ENCODE results near the gene CDYL.

Gene CDYL

DNA sequence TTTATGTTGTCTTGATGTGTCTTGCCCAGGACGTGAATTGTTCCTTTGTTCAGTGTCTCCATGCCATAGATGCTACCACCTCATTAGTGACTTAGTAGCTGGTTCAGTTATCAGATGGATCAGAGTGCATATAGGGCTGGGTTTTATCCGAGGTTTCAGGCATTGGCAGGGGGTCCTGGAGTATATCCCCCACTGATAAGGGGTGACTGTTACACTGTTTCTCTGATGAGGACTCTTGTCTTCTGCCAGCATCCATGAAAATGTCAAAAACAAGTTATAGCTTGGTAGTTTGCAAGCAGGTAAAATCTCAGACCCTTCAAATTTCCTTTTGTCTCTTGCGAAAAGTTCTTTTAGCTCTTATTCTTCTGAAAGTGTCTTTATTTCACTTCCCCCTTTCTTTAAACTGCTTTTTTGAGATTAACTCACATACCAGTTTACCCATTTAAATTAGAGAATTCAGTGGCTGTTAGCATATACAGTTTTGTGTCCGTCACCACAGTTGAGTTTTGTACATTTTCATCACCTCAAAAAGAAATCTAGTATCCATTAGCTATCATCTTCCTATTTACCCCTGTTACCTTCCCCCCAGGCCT is 109.2 kb downstream of the CDYL start:
- no peak for DNase-seq

DNA sequence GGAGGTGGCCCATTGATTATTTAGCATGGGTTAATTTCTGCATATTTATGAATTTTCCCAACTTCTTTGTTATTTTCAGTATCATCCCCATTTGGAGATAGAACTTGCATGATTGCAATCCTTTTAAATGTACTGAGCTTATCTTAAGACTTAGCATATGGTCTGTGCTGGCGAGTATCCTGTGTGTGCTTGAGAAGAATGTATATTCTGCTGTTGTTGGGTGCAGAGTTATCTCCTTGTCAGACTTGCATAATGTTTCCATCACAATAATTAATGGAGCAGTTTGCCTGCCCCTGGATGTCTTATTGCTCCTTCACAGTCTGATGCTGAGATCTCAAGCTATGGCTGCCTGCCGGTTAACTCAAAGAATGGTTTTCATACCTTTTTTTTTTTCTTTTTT is 112.6 kb downstream of the CDYL start:
- DNase-seq = no peak

DNA sequence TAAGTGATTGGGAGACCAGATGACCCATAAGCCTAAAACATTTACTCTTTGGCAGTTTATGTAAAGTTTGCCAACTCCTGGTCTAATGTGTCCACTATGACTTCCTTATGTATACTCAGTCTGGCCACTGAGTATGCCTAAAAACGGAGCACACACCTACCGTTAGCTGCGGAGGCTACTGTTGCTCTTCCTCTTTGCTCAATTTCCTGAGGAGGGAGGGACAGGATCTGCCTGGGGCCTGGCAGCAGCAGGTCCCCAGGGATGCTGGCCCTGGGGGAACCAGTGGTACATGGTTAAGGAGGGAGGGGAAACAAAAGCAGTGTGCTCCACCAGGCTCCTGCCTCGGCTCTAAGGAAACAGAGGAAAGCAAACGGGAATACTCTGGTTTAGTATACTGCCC is 113.5 kb downstream of the CDYL start:
- DNase-seq = no peak

DNA sequence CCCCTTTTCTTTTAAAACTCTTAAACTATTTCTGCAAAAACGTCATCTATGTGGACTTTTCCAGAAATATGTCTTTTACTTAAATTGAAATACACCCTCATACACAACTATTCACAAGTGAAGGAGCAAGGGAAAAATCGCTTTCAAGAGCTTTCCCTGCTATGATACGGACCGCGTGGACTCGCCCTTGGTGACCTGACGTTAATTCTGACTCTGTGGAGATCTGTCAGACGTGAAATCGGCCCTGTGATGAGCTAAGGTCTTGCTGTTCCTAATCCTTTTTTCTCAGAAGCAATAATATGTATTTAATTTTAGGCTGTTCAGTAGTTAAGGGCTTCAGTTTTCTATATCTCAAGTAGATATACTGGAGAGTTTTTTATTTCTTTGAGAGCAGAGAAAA is 114.0 kb downstream of the CDYL start:
- no peak for DNase-seq

DNA sequence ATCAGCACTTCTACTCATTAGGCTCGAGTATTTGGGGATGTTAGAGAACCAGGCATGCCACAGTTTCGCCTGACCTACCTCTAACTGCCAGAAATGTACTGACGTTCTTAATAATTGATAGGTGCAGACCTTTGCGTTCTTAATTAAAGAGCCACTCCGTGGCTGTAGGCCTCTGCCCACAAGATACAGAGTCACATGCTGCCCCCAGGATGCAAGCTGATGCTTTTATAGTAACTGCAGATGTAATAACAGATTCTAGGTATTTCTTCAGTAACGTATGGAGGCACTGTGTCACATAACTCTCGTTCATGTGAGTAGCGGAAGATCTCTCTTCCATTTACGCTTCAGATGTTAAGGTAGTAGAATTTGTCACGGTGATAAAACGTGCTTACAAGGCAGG is 114.4 kb downstream of the CDYL start:
- no peak for DNase-seq

DNA sequence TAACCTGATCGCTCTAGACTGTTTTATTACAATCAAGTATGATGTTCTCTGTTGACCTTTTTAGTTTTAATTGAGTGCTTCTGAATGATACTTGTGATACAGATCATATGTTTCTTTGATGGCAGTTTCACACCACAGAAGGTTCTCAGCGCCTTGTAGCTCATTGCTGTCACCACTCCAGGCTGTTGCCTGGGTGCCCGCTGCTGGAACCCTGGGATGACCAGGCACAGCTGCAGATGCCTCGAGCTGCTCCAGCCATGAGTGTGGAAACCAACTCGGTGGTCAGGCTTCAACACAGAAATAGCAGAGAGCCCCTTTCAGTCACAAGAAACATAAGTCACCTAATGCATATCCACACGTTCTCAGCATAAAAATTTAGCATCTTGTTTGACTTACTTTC is 114.9 kb downstream of the CDYL start:
- DNase-seq = no peak

DNA sequence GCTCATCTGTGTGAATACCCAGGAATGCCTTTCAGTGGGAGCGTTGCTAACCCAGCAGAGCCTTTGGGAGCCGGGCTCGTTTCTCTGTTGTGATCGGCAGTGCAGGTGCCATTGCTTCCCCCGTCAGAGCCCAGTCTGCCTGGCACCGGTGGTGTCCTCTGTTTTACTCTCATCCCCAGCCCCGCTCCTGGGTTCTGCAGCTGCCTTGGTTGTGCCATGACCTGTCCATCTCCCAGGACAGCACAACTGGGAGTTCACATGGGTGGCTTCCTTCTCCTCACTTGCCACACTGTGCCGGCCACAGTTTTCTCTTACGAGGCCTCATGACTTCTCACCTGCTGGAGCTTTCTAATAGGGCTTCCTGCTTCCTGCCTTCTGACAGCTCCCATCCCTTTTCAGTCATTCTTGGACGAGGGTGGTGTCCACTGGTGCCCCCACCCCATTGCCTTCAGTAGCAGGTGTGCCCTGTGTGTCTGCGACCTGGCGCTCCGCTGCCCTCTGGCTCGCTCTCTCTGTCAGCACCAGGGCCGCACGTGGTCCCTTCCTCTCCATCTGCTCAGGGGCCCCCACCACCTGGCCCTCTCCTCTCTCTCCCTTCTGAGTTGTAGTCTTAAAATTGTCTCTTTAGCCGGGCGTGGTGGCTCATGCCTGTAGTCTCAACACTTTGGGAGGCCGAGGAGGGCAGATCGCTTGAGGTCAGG is 116.7 kb downstream of the CDYL start:
- no peak for DNase-seq

DNA sequence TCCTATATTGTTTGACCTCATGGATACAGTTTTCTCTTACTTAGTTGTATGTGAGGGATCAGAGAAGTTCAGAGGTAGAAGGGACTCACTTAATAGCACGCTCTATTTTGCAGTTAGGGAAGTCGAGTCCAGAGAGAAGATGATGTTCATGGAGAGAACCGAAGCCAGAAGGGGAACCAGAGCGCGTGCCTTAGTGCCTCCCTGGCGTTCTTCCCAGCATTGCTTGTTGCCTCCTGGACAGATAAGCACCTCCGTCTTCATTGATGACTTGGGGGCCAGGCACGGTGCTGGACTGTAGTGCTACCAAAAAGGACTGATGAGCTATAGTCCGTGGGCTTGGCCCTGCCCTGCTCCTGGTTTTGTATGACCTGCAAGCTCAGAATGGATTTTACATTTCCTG is 117.8 kb downstream of the CDYL start:
- DNase-seq = no peak

DNA sequence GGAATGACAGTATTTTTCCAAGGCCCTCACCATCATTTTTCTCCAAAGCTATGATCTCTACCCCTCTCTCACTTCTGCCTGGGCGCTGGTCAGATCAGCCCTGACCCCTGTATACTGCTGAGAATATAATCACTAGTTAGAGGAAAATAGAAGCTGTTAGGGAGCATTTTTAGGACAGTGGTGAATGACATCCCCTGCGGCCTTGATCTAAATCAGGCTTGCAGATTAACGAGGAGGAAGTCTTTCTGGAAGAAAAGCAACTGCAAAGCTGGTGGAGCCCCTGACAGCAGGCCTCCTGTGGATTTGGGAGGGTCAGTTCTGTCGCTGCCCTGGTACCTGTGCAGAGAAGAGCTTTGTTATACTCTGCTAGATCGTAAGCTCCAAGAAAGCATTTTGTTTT is 119.8 kb downstream of the CDYL start:
- no peak for DNase-seq

DNA sequence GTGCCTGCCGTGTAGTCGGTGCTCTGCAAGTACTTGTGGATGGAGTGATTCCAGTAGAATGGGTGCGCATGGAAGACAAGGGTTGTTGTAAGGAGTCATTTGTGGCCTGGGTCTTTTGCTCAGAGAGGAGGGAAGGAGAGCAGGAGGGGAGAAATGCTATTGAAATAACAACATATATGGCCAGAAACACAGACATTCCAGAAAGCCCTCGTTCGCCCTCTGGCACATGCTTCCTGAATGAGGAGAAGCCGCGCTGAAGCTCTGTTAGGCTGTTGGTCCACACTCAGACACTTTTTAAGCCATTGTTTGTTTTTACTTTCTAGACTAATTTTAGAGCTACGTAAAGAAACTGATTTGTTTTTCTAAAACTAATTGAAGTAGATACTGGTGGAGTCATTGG is 120.2 kb downstream of the CDYL start:
- no peak for DNase-seq

DNA sequence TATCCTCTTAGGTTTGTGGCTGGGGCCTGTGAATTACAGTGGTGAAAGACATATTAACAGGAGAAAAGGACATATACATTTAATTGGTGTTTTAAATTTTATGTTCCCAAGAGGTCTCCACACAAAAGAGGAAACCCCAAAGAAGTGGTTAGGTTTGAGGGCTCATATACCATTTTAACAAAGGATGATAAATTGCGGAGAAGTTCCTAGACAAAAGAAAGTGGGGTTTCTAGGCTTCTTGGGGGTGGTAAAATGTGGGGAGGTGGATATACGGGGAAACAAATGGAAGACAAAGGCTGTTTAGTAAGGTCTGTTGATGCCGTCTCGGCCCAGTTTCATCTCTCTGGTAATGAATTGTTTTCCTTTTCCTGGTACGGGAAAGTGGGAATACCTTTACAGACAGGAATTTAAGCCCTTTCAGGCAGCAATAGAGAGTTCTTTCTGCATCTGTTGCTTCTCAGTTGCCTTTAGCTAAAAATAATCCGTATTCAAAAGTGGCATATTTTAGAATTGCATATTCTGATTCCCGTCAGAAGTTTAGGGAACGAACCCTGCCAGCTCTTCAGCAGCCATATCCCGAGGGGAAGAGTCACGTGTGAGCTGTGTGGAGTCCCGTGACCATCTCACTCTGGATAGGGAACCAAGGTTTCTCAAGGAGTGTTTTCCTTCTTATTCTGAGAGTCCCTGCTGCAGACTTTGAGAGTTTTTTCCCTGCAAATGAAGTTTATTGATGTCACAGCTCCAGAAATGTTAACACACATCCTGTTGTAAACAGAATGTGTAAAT is 123.2 kb downstream of the CDYL start:
- DNase-seq = no peak

DNA sequence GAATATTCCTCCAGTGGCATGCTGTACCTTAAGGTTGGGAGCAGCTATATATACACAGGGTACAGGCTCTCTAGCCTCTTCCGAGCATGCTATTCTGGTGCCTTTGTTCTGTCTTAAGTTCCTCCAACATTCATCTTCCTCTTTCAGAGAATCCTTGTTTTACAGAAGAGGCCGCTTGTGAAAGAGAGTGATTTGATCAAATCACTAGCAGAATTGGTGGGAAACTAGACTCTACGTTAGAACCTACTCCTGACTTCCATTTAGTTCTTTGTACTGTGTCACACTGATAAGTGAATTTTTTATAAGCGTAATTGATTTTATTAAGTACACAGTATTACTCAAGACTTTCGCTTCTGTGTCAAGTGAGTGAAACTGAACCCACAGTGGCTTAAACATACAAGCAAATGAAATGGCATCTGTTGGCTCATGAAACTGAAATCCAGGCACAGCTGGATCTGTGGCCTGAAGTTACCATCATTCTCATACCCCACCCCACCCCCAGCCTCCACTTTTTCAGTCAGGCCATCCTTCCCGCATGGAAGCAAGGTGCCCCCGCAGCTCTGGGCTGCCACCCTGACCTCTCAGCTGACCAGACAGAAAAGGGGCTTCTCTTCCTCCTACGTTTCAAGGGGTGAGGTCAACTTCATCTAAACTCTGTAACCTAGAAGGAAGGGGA is 125.3 kb downstream of the CDYL start:
- DNase-seq = no peak

DNA sequence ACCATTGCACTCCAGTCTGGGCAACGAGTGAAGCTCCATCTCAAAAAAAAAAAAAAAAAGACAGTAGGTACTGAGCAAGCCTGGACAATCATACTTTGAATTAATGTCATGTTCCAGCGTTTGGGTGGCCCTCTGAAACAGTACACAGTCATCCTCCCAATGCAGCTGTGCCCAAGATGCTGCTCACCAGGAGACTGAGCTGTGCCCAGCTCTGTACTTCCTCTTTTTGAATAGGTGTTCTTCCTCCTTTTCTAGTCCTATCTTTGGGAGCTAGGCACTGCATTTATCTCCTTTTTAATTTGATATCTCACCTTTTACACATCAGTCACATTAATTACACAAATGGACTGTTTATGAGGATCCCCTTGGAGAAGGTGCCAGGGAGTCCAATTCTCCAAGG is 126.2 kb downstream of the CDYL start:
- no peak for DNase-seq

DNA sequence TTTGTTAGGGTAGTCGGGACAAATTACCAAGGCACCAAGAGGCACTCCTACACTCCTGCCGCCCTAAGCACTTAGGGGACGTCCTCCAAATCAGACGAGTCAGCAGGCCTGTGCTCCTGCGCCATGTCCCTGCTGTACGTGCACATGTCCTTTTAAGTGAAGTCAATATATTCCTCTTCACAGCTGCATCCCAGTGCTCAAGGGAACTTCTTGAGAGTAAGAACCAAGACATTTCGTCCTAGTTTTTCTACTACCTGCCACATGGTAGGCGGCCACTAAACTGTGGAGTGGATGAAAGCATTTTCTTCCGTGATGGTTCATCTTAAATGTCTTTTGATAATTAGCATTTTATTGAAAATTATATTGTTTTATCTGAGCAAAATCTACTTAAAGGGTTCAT is 126.9 kb downstream of the CDYL start:
- no peak for DNase-seq

DNA sequence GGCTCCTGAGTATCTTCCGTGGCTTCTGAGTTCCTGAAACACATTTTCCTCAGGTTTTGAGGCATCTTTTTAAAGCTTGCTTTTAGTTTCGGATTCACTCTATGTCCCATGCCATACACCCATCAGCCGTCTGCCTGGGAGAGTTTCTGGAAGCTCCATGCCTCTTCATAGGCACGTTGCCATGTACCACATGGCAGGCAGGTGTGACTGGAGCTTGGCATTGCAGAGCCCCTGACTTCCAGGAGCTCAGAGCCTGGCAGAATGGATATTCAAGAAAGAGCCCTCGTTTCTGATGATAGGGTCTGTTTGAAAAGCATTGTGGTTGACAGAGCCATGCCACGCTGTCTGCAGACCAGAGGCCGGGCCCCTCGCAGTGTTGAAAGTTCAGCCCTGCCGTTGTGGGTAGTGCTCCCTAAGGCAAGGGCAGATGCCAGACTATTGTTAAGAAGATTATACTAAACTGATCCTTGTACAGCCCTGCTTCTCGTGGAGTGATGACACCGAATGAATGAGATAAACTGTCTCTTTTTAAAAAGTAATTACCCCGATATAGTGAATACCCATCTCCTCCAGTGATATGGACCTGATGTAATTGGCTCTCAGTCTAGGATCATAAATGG is 127.7 kb downstream of the CDYL start:
- DNase-seq = no peak

DNA sequence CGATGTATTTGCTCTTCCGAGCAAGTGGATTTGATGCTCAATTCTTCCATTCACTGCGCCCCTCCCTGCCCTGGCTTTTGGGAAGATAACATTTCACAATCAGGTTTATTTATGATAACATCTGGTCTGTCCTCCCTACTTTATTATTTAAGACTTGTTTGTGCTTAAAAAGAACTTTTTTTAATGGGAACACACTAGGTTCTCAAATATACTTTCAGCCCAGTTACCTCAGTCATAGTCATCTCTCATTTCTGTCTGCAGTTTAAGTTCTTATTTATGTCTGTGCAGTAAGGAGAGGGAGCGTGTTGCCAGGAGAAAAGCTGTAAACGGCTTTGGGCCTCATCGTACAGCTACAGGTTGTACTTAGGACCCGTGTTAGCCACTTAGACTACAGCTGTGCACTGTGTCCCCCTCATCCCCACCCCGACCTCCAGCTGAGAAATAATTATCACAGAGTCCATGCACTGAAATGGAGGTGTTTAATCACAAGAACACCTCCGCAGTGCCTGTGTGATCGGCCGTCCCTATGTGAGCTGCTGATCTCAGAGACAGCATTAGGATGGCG is 128.3 kb downstream of the CDYL start:
- no peak for DNase-seq

DNA sequence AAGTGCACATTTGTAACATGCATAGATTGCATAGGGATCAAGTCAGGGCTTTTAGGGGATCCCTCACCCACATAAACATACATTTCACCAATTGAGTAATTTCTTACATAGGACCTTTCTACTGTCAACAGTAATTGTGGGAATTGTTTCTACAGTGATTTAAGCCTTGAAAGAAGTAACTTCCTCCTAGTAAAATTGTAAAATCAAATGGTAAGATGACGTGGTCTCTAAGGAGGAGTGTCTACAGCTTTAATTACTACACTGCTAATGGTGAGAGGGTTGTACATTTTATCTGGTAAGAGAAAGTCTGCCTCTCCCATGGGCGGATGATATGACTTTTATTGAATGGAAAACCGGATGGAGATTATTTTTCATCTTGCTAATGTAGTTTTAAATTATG is 129.6 kb downstream of the CDYL start:
- DNase-seq = no peak

DNA sequence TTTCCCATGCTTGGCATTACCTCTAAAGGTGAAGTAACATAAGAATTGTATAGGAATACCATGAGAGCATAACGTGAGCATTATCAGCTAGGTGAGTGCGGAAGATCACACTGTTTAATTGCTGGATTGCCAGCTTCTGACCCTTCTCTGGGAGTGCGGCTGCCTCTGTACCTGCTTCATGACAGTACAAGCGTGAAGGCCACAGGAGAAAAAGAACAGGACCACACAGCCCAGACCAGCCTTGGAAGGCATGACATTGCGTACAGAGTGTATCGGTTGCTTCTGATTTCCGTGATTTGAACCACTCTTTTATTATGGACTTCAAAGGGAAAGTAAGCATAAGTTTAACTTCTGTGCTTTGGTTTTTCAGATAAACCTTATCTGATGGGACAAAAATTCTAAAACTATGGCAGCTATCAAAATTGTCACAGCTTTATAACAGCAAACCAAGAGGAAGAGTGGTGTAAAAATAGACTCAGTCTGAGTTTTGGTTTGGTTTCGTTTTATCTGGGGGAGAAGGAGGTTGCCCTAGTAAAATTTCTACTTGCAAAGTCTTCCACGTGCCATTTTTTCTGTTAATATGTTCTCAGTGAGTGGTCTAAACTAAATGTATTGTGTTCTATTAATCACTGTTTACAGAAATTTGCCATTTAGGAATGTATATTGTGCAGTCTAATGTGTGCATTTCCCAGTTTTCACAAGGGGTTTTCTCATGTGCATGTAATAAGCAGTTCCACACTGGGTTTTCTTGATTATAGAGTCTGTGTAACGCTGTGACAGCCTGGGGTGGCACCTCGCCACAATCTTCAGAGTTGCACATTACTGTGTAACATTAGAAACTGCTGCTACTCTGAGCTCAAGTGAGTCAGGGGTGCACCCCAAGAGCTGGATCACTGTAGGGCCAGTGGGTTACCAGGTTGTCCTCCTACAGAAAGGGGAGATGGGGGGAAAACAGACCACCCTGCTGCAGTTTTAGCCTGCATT is 130.4 kb downstream of the CDYL start:
- DNase-seq = no peak

DNA sequence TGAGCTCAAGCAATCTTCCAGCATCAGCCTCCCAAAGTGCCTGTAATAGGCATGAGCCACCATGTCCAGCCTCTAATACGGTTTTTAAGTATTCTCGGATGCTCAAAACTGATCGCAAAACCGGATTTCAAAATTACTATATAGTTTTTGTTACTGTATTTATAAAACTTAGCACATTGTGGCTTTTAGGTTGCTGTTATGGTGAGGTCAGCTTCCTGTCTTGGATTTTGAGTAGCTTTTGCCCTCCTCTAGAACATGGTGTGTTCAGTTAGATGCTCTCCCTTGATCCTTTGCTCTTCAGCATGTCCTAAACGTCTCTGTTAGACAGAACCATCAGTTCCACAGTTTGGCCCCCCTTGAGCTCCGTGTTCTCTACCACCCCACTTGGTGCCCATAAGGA is 131.4 kb downstream of the CDYL start:
- no peak for DNase-seq

DNA sequence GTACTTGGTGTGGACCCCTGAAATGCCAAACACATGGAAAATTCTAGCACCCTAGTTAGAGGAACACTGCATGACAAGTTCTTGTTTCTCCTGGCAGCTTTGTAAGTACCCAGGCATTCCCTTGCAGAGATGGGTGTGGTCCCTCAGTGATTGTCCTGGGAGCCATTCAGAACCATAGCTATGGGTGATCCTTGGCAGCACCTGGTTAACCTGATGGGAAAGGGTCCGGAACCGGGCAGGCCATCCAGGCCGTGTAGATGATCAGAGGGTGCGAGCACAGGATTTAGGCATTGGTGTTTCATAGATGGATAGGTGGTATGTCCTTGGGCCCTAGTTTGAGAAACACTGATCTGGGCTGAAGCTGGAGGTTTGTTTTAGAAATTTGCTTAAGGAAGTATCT is 131.9 kb downstream of the CDYL start:
- DNase-seq = no peak

DNA sequence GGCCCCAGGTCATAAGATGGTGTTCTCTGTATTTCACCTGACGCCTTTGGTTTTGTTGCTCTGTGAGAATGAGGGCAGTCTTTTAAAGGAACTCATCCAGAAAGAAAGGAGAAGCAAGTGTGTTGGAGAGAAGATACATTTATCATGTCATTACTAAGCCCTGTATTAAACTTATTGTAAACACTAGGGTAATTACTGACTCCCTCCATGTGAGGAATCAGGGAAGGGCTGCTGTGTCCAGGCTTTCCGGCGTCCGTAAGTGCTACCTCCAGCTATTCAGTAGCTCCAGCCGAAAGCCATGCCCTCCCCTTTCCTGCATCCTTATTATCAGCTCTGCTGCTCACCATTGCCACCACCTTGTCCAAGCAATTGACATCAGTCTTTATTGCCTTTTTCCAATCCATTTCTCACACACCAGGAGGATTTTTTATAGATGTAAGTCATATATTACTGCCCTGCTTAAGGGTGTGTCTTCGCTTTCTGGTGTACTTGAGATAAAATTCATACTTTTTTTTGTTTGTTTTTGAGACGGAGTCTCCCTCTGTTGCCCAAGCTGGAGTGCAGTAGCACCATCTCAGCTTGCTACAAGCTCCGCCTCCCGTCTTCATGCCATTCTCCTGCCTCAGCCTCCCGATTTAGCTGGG is 133.0 kb downstream of the CDYL start:
- DNase-seq = no peak
